Hematopoietic multipotent progenitor cell treated with erythropoietin and hydrocortisone succinate and interleukin-3 and kit ligand, for 17 days (in vitro differentiated cells): ENCODE measurements around the gene IGSF5.
"Not testable (repeated sequence)": the region's sequence is repeated elsewhere in the genome, so short reads cannot be mapped to it uniquely, and the experiment has no call there.

Experiments
- DNase-seq: peaks from one replicate; pipeline ENCODE4 v3.0.0-alpha.2; 2015; ENCODE audit warnings: low spot score

IGSF5 gene

GRCh38 chr21:39738566-39738965 lies 6.4 kb upstream of the IGSF5 start:
- DNase-seq = no peak

GRCh38 chr21:39739531-39739930 lies 5.5 kb upstream of the IGSF5 start:
- not testable (repeated sequence) for DNase-seq

DNA sequence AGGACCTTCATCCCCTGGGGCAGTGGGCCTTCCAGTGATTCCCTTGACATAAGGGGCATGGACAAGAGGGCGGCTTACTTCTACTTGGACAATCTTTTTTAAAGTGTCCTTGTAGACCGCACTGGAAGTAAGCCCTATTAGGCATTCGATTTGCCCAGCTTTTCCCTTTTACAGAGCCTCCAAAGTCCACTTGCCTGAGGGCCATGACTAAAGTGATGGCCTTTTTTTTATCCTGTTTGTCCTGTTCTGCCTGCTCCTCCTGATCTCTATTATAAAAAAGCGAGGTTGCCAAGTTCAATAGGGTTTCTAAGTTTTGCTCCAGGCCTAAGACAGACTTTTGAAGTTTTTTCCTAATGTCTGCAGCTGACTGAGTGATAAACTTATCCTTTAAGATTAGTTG lies 2.4 kb upstream of the IGSF5 start:
- DNase-seq = not testable (repeated sequence)

GRCh38 chr21:39745332-39745731 lies 349 bp downstream of the IGSF5 start:
- not testable (repeated sequence) for DNase-seq

- DNase-seq = no peak
Observed at GRCh38 chr21:39750670-39751069, 5.7 kb downstream of the IGSF5 start.

- no peak for DNase-seq
Observed at GRCh38 chr21:39754811-39755210, 9.8 kb downstream of the IGSF5 start.

- DNase-seq = no peak
Observed at GRCh38 chr21:39756285-39756684, 11.3 kb downstream of the IGSF5 start.

- no peak for DNase-seq
Observed at GRCh38 chr21:39763272-39763970, 18.4 kb downstream of the IGSF5 start.

- DNase-seq = no peak
Observed at GRCh38 chr21:39774227-39774626, 29.2 kb downstream of the IGSF5 start.

GRCh38 chr21:39775816-39776215 lies 30.8 kb downstream of the IGSF5 start:
- no peak for DNase-seq

- DNase-seq = no peak
Observed at GRCh38 chr21:39776589-39776988, 31.6 kb downstream of the IGSF5 start.

- no peak for DNase-seq
Observed at GRCh38 chr21:39781331-39781730, 36.3 kb downstream of the IGSF5 start.

DNA sequence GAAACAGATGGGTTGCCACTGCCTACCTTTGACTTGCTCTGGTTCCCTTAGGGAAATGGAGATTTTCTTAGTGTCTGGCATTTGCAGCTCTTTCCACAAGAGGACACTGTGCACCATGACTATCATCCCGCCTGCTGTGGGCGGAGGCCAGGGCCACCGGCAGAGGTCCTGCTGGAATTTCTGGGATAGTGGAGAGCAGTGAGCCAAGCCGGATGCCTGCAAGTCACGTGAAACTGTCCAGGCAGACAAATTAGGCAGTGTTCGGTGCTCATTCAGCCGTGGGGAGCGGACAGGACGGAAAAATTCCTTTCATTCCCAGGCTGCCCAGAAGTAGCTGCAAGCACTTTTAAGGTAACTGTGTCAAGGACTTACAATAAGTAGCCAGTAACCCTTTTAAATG lies 43.4 kb downstream of the IGSF5 start:
- no peak for DNase-seq

- no peak for DNase-seq
Observed at GRCh38 chr21:39796466-39796865, 51.5 kb downstream of the IGSF5 start.

DNA sequence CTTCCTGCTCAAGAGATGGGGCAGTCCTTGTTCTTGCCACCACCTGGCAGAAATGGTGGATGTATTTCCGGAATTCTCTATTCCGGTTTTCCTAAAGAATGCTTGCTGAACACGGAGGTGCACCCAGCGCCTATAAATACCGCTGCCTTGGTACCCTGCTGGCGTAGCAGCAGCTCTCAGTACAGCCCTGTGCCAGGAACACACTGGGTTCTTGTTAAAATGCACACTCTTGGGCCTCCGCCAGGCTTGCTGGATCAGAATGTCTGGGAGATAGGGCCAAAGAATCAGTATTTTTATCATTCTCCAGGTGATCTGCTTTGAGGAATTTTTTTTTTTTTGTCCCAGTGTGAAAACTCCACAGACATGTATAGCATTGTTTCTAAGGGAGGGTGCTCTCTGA lies 54.2 kb downstream of the IGSF5 start:
- no peak for DNase-seq

DNA sequence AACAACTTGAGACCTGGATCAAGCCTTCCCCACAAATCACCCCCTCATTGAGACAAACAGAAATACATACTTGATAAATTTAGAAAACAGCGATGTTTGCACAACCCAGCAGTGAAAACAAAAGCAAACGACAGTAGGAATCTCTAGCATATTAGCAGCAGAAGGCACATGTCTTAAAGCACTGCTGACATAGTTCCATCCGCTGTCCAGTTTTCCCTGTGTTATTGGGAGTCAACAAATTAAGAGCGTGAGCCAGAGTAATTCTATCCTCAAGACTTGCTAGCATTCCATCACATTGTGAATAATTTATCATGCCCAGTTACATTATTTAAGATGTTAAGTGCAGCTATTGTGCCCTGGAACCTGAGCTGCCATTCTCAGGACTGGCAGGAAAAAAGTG lies 55.3 kb downstream of the IGSF5 start:
- no peak for DNase-seq

DNA sequence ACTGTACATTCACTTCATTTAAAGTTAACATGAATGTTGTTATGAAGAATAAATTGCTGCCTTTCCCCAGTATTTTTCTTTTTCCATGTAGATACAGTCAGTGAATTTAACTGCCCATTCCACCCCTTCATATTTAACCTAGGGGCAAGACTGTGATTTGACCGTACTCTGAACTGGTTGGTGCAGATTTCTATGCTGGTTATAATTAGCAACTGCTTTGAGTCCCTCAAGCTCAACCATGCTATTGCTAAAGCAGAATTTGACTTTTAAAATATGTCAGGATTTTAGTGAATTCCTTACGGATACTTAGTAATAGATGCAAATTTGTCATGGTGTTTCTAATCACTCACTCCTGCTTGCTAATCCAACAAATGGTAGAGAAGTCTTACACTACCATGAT lies 57.2 kb downstream of the IGSF5 start:
- DNase-seq = no peak

DNA sequence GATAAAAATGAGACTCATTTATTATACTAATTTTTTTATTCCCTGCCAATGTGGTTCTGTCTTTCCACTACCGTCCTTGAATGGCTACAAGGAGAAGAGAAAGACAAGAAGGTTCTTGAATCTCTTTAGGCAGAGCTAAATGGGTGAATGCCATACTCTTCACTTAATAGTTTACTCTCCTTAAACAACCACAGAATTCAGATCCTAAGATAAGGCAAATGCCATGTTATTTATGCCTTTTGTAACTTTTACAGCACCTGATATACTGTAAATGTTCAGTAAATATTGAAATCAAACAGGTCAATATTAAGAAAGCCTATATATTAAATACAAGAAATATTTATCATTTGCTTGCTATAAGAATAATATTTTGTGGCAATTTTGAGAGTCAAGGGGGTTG lies 58.4 kb downstream of the IGSF5 start:
- DNase-seq = no peak

GRCh38 chr21:39804240-39804639 lies 59.3 kb downstream of the IGSF5 start:
- DNase-seq = no peak

DNA sequence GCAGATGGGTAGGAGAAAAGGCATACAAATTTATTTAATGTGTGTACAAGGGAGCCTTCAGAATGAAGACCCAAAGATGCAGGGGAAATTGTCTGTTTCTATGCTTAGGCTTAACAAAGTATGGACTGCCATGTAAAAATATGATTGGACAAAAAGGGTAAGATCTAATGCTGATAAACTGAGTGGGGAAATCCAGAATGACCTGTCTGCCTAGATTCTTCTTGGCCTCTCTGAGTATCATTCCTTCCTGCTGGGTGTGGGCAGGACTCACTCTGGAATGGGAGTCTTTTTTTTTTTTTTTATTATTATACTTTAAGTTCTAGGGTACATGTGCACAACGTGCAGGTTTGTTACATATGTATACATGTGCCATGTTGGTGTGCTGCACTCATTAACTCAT lies 61.0 kb downstream of the IGSF5 start:
- DNase-seq = no peak

- no peak for DNase-seq
Observed at GRCh38 chr21:39807738-39808137, 62.8 kb downstream of the IGSF5 start.

- DNase-seq = no peak
Observed at GRCh38 chr21:39809936-39810335, 65.0 kb downstream of the IGSF5 start.

GRCh38 chr21:39812983-39813382 lies 68.0 kb downstream of the IGSF5 start:
- DNase-seq = no peak

DNA sequence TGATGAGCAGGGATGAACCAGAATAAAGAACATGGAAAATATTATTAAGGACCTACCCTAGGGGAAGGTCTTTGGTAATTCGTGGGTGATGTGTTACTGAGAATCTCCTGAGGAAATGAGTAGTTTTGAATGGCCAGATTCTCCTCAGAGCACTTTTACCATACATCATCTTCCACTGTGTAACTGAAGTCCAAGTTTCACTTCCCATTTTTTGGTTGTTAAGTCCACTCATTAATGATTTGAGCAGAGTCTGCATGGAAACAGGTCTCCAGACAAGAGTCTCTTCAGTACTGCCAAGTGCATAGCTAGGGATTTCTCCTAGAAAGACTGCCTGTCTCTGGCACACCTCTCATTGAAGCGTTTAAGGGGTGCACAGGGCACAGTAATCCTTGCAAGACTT lies 73.6 kb downstream of the IGSF5 start:
- DNase-seq = no peak

DNA sequence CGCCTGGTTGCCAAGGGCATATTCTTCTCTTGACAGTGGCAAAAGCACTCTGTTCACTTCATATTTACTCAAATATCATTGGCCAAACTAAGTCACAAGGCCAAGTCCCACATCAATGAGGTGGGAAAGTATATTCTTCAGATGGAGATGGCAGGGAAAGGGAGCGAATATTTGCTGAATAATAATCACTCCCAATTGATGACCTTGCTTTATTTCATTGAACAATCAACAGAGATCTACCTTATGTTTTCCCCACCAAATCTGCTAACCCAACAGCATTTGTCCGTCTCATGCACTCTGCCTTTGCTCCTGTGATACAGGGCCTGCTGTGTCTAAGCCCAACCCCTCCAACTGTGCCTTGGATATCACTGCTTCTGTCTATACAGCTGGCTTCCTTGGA lies 77.1 kb downstream of the IGSF5 start:
- DNase-seq = no peak
